ENCODE measurements around the gene LRP1. TPM values are rescaled to one million over a fixed set of nuclear protein-coding genes. Genes with fewer than 3 reads are reported as not detected.
A peak's percentile ranks its signal among the peaks of the same experiment; 100 is the strongest.

Gene LRP1
- total RNA-seq, 4 donors from 2014 or later, result 185 to 292 (median 216) TPM

DNA sequence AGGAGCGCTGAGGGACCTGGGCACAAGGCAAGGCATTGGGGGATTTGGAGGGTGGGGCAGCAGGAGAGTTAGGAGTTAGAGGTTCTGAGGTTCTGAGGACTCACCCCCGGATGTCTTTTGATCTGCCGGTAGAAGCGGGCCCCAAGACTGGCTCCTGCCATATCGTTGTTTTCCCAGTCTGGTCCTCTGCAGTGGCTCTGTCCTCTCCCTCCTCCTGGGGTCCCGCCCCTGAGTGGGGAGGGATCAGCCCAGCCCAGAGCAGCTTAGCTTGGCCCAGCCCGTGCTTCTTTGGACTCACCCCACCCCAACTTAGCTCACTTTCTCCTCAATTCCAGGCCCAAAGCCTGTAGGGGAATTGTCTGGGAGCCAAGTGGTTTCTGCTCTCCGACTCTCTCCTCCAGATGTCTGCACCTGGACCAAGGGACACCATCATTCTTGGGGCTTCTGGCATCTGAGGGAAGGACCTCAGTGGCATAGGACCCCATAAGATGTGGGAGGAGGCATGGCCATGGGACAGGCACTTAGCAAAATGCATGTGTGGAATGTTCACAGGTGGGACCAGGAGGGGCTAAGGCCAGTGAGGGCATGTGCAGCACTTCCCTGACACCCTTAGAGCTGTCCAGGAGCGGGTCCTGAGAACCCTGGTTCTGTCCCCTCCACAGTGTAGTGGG lies 108.8 kb downstream of the LRP1 start:
- TF ChIP-seq CTCF (IDR thresholded peaks at IDR 0.05) (no peak), EP300 (IDR thresholded peaks at IDR 0.05) (no peak)

GRCh38 chr12:57237596-57237931 lies 109.3 kb downstream of the LRP1 start:
- Histone ChIP-seq H3K36me3 (peaks cover 0 to 32% of the 10 kb centered on the region in 2 donors), H3K4me3 (peak overlapping the region in 1 of 2 donors; percentile 53), H3K4me1 (peaks cover 2 to 79% (median 47%) of the 10 kb centered on the region in 3 donors), H3K9me3 (no peaks in the 10 kb centered on the region), H3K27ac (no peak overlapping the region), H3K27me3 (peaks cover 91% of the 10 kb centered on the region)
- no peak for ATAC-seq
- whole genome bisulfite sequencing, 2 donors (ENCODE audit: low coverage in 1 of 2), result 66% methylated on average over 4 of the region's 5 CpGs; no CpG with 5 or more reads in 1 of the 2 donors
- TF ChIP-seq CTCF (IDR thresholded peaks at IDR 0.05) (no peak), EP300 (IDR thresholded peaks at IDR 0.05) (no peak), POLR2A (IDR thresholded peaks at IDR 0.05) (no peak), POLR2AphosphoS5 (IDR thresholded peaks at IDR 0.05) (no peak)

More for the DNA sequence above, 108.8 kb downstream of the LRP1 start:
- H3K9me3 ChIP-seq, result no peaks in the 10 kb centered on the region
- peaks cover 0 to 37% of the 10 kb centered on the region in 2 donors for H3K36me3 ChIP-seq
- H3K4me3 ChIP-seq, result peak overlapping the region in 1 of 2 donors; percentile 27
- H3K27ac ChIP-seq, result peak overlapping the region in 1 of 4 donors; percentile 41
- peaks cover 2 to 74% (median 42%) of the 10 kb centered on the region in 3 donors for H3K4me1 ChIP-seq
- peaks cover 86% of the 10 kb centered on the region for H3K27me3 ChIP-seq
- no peak for ATAC-seq
- 39% methylated on average over 3 of the region's 9 CpGs; no CpG with 5 or more reads in 1 of the 2 donors for WGBS, 2 donors (ENCODE audit: low coverage in 1 of 2)

- H3K27ac ChIP-seq, result peak overlapping the region in 2 of 4 donors; percentile 11 to 40
- ATAC-seq, result no peak
- H3K4me1 ChIP-seq, result peaks cover 2 to 85% (median 53%) of the 10 kb centered on the region in 3 donors
Measured at GRCh38 chr12:57237932-57238853, 109.9 kb downstream of the LRP1 start.

GRCh38 chr12:57238854-57239554 lies 110.7 kb downstream of the LRP1 start:
- H3K27ac ChIP-seq, result peak overlapping the region in 1 of 4 donors; percentile 40
- ATAC-seq, result peak; percentile 83
- TF ChIP-seq CTCF (IDR thresholded peaks at IDR 0.05), result peak in 3 of 4 experiments; percentile 100
- TF ChIP-seq POLR2AphosphoS5 (IDR thresholded peaks at IDR 0.05), result no peak
- TF ChIP-seq EP300 (IDR thresholded peaks at IDR 0.05), result no peak
- TF ChIP-seq POLR2A (IDR thresholded peaks at IDR 0.05), result no peak
- 3 to 10% methylated on average over 4 to 12 of the region's 47 CpGs for WGBS, 2 donors (ENCODE audit: low coverage in 1 of 2)
- H3K27me3 ChIP-seq, result peaks cover 98% of the 10 kb centered on the region
- peaks cover 0 to 17% of the 10 kb centered on the region in 2 donors for H3K36me3 ChIP-seq
- peak overlapping the region; percentile 20 to 53 for H3K4me3 ChIP-seq
- no peaks in the 10 kb centered on the region for H3K9me3 ChIP-seq
- H3K4me1 ChIP-seq, result peaks cover 2 to 93% (median 59%) of the 10 kb centered on the region in 3 donors

More at GRCh38 chr12:57237932-57238853, 109.9 kb downstream of the LRP1 start:
- no peak for TF ChIP-seq POLR2A (IDR thresholded peaks at IDR 0.05)
- no peak for TF ChIP-seq POLR2AphosphoS5 (IDR thresholded peaks at IDR 0.05)
- TF ChIP-seq EP300 (IDR thresholded peaks at IDR 0.05), result no peak
- no peak for TF ChIP-seq CTCF (IDR thresholded peaks at IDR 0.05)
- 10 to 12% methylated on average over 20 of the region's 63 CpGs for WGBS, 2 donors (ENCODE audit: low coverage in 1 of 2)
- no peaks in the 10 kb centered on the region for H3K9me3 ChIP-seq
- peak overlapping the region; percentile 20 to 53 for H3K4me3 ChIP-seq
- peaks cover 97% of the 10 kb centered on the region for H3K27me3 ChIP-seq
- peaks cover 0 to 26% of the 10 kb centered on the region in 2 donors for H3K36me3 ChIP-seq

Measured in gastroesophageal sphincter (tissue), 4 donors.